ENCODE data around the gene IQCC. TPM values are rescaled to one million over a fixed set of nuclear protein-coding genes. Genes with fewer than 3 reads are reported as not detected.

IQCC gene
- polyA plus RNA-seq, 1 donor from 2014 or later = 1.7 TPM

DNA sequence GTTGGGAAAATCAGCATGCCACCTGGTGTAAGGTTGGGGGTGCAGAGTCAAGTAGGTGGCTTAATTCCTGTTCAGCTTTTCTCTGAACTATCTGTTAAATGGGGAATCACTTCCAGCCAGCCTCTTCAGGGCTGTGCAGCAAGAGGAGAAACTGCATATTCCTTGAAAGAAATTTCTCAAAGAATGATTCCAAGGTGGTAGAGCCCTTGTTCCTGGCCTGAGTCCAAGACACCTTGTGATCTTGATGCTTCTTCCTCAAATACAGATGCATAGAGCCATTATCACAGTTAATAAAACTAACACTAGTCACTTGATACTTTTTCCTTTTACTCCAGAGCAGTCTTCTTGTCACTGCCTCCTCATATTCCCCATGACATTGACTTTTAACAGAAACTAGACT is 20.8 kb upstream of the IQCC start:
- no peak overlapping the region for H3K27ac Mint-ChIP-seq
- no peaks in the 10 kb centered on the region for H3K9me3 Mint-ChIP-seq
- H3K4me3 Mint-ChIP-seq = peak overlapping the region in 2 of 4 donors; percentile 5 to 10
- H3K4me1 Mint-ChIP-seq = peaks cover 16 to 39% (median 32%) of the 10 kb centered on the region in 3 donors
- H3K36me3 Mint-ChIP-seq = no peaks in the 10 kb centered on the region
- no peaks in the 10 kb centered on the region for H3K27me3 Mint-ChIP-seq

DNA sequence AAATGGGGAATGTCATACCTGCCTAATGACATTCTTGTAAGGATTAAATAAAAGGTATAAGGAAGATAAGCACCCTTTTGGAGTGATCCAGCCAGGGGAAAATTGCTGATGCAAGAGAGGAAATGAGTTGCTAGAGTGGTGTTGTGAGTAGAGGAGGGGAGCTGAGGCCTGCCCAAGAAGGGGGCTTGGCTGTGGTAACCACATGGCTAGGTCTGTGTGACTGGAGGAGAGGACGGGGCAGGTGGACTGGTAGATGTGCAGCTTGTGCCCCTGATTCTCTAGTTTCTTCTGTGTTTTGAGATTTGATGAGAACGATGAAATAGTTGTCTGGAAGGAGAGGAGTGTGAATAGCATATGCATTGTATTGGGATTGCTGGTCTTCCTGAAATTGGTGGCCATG is 19.4 kb upstream of the IQCC start:
- Mint-ChIP-seq H3K27me3 (no peaks in the 10 kb centered on the region), H3K36me3 (no peaks in the 10 kb centered on the region), H3K4me3 (no peak overlapping the region), H3K4me1 (peaks cover 11 to 29% (median 18%) of the 10 kb centered on the region in 3 donors), H3K27ac (peak overlapping the region in 1 of 3 donors; percentile 7), H3K9me3 (no peaks in the 10 kb centered on the region)

DNA sequence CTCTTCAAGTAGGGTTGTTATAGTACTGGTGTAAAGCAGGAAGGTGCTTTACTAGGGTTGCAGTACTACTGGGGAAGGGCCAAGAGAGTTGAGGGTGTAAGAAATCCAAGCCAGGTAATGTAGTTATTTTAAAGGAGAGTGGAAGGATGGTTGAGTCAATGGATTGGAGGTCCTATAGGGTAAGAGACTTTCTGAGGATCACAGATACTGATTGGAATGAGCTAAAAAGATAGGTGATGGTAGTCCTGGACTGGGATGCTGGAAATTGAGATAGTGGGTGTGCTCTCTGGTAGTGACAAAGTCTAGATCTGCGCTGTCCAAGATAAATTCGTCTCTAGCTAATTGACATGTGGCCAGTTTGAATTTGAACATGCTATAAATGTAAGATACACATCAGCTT is 19.0 kb upstream of the IQCC start:
- Mint-ChIP-seq H3K4me3 (no peak overlapping the region), H3K27me3 (no peaks in the 10 kb centered on the region), H3K27ac (peak overlapping the region in 1 of 3 donors; percentile 7), H3K4me1 (peaks cover 11 to 25% (median 14%) of the 10 kb centered on the region in 3 donors), H3K9me3 (no peaks in the 10 kb centered on the region), H3K36me3 (no peaks in the 10 kb centered on the region)

- Mint-ChIP-seq H3K4me3 (no peak overlapping the region), H3K27me3 (no peaks in the 10 kb centered on the region), H3K27ac (no peak overlapping the region), H3K9me3 (no peaks in the 10 kb centered on the region), H3K36me3 (no peaks in the 10 kb centered on the region), H3K4me1 (peaks cover 4 to 20% (median 13%) of the 10 kb centered on the region in 3 donors)
Observed at GRCh38 chr1:32187850-32188249, 17.6 kb upstream of the IQCC start.

DNA sequence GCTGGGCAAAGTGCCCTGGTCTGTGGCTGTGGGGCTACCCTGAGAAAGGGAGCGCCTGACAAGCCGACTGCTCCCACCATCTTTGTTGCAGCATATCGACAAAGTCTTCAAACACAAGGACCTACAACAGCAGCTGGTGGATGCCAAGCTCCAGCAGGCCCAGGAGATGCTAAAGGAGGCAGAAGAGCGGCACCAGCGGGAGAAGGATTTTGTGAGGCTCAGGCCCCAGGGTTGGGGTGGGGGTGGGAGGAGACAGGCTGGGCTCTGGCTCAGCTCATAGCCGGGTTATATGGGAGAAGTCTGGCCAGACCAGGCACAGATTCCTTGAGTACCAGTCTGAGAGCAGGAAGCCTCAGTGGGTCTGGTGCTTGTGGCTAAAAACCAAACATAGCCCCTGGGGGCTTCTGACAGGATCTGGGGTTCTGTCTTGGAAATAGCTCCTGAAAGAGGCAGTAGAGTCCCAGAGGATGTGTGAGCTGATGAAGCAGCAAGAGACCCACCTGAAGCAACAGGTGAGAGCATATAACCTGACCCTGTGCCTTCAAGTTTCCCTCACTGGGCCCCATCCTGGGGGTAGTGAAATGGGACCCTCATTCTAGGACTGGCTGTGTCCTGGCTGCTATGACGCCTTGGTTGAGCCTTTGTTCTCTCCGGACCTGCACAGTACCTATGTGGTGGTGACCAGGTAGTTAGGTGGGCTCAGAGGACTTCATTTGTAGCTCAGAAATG is 13.1 kb upstream of the IQCC start:
- no peaks in the 10 kb centered on the region for H3K9me3 Mint-ChIP-seq
- peaks cover 9% of the 10 kb centered on the region for H3K36me3 Mint-ChIP-seq
- H3K27ac Mint-ChIP-seq = peak overlapping the region in 1 of 3 donors; percentile 62
- peaks cover 0 to 13% (median 8%) of the 10 kb centered on the region in 3 donors for H3K4me1 Mint-ChIP-seq
- H3K27me3 Mint-ChIP-seq = no peaks in the 10 kb centered on the region
- H3K4me3 Mint-ChIP-seq = peak overlapping the region in 1 of 4 donors; percentile 37

DNA sequence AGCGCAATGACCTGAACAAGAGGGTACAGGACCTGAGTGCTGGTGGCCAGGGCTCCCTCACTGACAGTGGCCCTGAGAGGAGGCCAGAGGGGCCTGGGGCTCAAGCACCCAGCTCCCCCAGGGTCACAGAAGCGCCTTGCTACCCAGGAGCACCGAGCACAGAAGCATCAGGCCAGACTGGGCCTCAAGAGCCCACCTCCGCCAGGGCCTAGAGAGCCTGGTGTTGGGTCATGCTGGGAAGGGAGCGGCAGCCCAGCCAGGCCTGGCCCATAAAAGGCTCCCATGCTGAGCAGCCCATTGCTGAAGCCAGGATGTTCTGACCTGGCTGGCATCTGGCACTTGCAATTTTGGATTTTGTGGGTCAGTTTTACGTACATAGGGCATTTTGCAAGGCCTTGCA is 10.5 kb upstream of the IQCC start:
- Mint-ChIP-seq H3K4me3 (no peak overlapping the region), H3K27ac (no peak overlapping the region), H3K9me3 (no peaks in the 10 kb centered on the region), H3K27me3 (no peaks in the 10 kb centered on the region), H3K4me1 (peaks cover 2 to 14% (median 11%) of the 10 kb centered on the region in 3 donors), H3K36me3 (peaks cover 9% of the 10 kb centered on the region)

GRCh38 chr1:32195531-32195930 is 9.9 kb upstream of the IQCC start:
- Mint-ChIP-seq H3K4me3 (peak overlapping the region in 1 of 4 donors; percentile 22), H3K27ac (no peak overlapping the region), H3K9me3 (no peaks in the 10 kb centered on the region), H3K36me3 (peaks cover 9% of the 10 kb centered on the region), H3K4me1 (peaks cover 6 to 18% (median 16%) of the 10 kb centered on the region in 3 donors), H3K27me3 (no peaks in the 10 kb centered on the region)

GRCh38 chr1:32195972-32196823 is 9.3 kb upstream of the IQCC start:
- Mint-ChIP-seq H3K36me3 (peaks cover 9% of the 10 kb centered on the region), H3K4me3 (no peak overlapping the region)

DNA sequence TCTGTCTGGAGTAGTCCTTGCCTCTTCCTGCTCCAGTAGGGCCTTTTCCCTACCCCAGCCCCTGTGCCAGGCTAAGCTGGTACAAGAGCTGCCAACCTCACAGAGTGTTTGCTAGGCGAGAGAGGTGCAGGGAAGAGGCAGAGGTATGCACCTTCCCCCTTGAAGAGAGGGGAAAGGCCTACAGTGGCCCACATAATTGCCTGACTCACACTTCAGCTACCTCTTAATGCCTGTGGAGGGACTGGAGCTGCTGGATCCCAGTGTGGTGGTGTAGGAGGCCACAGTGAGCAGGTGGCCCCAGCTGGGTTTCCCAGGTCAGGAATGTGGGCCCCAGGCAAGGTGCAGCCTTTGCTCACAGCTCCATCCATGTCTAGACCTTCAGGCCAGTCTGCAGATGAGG is 8.4 kb upstream of the IQCC start:
- Mint-ChIP-seq H3K4me3 (peak overlapping the region in 1 of 4 donors; percentile 55), H3K27me3 (no peaks in the 10 kb centered on the region), H3K27ac (peak overlapping the region in 2 of 3 donors; percentile 51 to 53), H3K36me3 (peaks cover 9% of the 10 kb centered on the region), H3K9me3 (no peaks in the 10 kb centered on the region), H3K4me1 (peaks cover 14 to 26% (median 21%) of the 10 kb centered on the region in 3 donors)

More at GRCh38 chr1:32195972-32196823, 9.3 kb upstream of the IQCC start:
- no peaks in the 10 kb centered on the region for H3K27me3 Mint-ChIP-seq
- no peaks in the 10 kb centered on the region for H3K9me3 Mint-ChIP-seq
- H3K27ac Mint-ChIP-seq = peak overlapping the region in 2 of 3 donors; percentile 18 to 87
- peaks cover 7 to 18% (median 16%) of the 10 kb centered on the region in 3 donors for H3K4me1 Mint-ChIP-seq

DNA sequence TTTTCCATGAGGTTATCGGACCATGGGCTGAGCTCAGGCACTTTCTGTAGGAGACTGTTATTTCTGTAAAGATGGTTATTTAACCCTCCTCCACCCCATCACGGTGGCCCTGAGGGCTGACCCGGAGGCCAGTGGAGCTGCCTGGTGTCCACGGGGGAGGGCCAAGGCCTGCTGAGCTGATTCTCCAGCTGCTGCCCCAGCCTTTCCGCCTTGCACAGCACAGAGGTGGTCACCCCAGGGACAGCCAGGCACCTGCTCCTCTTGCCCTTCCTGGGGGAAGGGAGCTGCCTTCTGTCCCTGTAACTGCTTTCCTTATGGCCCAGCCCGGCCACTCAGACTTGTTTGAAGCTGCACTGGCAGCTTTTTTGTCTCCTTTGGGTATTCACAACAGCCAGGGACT is 7.6 kb upstream of the IQCC start:
- H3K27me3 Mint-ChIP-seq = no peaks in the 10 kb centered on the region
- H3K4me3 Mint-ChIP-seq = peak overlapping the region in 1 of 4 donors; percentile 55
- H3K9me3 Mint-ChIP-seq = no peaks in the 10 kb centered on the region
- peaks cover 14 to 32% (median 26%) of the 10 kb centered on the region in 3 donors for H3K4me1 Mint-ChIP-seq
- peaks cover 9% of the 10 kb centered on the region for H3K36me3 Mint-ChIP-seq
- peak overlapping the region in 2 of 3 donors; percentile 51 to 94 for H3K27ac Mint-ChIP-seq

GRCh38 chr1:32198237-32199042 is 7.0 kb upstream of the IQCC start:
- peak overlapping the region; percentile 7 to 94 (median 64) for H3K27ac Mint-ChIP-seq
- no peaks in the 10 kb centered on the region for H3K27me3 Mint-ChIP-seq
- peaks cover 4% of the 10 kb centered on the region for H3K36me3 Mint-ChIP-seq
- H3K4me3 Mint-ChIP-seq = peak overlapping the region in 3 of 4 donors; percentile 41 to 90 (median 43)
- H3K4me1 Mint-ChIP-seq = peaks cover 16 to 32% (median 27%) of the 10 kb centered on the region in 3 donors
- H3K9me3 Mint-ChIP-seq = no peaks in the 10 kb centered on the region

DNA sequence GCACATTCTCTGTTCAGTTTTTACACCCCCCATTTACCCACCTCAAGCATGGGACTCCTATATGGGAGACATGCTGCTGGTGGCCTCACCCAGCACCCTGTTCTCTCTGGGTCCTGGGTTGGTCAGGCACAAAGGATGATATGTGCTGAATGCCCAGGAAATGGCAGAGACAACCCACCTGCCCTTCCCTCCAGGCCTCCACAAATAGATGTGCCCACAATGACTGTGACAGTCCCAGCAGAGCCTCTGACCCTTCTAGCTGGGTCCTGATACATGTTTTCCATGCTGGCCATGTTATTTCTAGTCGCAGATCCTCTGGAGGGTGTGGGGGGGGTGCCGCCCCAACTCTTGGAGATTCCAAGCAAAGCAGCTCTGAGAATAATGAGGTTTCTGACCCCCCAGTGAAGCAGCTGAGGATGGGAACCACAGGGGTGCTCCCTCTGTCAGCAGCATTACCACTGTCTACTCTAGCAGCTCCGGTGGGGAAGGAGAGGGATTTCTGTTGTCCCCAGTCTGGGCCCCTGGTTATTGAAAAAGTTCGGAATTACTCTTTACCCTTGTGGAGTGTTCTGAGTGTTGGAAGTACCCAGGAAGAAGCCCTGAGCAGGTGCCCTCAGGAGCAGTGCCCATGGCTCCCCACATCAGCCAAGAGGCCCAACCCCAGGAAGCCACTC is 6.3 kb upstream of the IQCC start:
- Mint-ChIP-seq H3K27ac (peak overlapping the region; percentile 7 to 94 (median 93)), H3K9me3 (no peaks in the 10 kb centered on the region), H3K27me3 (no peaks in the 10 kb centered on the region), H3K4me1 (peaks cover 18 to 30% (median 27%) of the 10 kb centered on the region in 3 donors), H3K36me3 (peaks cover 4% of the 10 kb centered on the region), H3K4me3 (peak overlapping the region in 3 of 4 donors; percentile 41 to 95 (median 90))

- Mint-ChIP-seq H3K27ac (peak overlapping the region; percentile 91 to 96 (median 93)), H3K4me1 (peaks cover 21 to 30% (median 27%) of the 10 kb centered on the region in 3 donors), H3K36me3 (peaks cover 3% of the 10 kb centered on the region)
Observed at GRCh38 chr1:32199717-32200072, 5.8 kb upstream of the IQCC start.

More at GRCh38 chr1:32199717-32200072, 5.8 kb upstream of the IQCC start:
- Mint-ChIP-seq H3K4me3 (peak overlapping the region in 3 of 4 donors; percentile 90 to 95 (median 95)), H3K27me3 (no peaks in the 10 kb centered on the region), H3K9me3 (no peaks in the 10 kb centered on the region)
